ENCODE results near the gene RIC8B.
"Not testable (repeated sequence)": the region's sequence is repeated elsewhere in the genome, so short reads cannot be mapped to it uniquely, and the experiment has no call there.

RIC8B gene

DNA sequence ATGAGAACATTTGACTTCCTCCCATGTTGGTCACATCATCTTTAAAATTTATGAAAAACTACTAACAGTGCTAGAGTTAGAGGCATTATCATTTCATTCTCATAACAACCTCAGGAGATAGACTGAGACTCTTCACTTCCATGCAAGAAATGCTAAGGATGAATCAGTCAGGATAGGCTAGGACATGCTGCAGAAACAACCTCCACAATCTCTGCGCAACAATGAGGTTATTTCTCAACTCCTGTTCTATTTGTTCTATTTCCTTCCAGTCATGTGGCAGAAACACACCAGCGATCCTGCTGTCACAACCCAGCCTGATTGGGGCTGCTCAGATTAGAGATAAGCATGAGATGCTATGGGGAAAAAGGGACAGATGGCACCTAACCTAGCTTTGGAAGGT lies 132.2 kb downstream of the RIC8B start:
- DNase-seq, result no peak

GRCh38 chr12:106907411-106907810 lies 132.9 kb downstream of the RIC8B start:
- no peak for DNase-seq

- no peak for DNase-seq
Observed at GRCh38 chr12:106907846-106908245, 133.4 kb downstream of the RIC8B start.

DNA sequence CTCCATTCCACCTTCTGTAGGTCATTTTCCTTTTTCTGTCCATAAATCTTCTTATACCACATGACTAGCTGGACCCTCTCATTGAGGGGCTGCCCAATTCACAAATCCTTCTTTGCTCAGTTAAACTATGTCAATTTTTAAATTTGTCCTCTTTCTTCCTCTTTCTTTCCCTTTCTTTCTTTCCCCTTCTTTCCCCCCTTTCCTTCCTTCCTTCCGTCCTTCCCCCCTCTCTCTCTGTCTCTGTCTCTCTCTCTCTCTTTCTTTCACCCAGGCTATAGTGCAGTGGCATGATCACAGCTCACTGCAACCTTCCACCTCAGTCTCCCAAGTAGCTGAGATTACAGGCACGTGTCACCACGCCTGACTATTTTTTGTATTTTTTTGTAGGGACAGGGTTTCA lies 134.1 kb downstream of the RIC8B start:
- no peak for DNase-seq

- no peak for DNase-seq
Observed at GRCh38 chr12:106910202-106910601, 135.7 kb downstream of the RIC8B start.

DNA sequence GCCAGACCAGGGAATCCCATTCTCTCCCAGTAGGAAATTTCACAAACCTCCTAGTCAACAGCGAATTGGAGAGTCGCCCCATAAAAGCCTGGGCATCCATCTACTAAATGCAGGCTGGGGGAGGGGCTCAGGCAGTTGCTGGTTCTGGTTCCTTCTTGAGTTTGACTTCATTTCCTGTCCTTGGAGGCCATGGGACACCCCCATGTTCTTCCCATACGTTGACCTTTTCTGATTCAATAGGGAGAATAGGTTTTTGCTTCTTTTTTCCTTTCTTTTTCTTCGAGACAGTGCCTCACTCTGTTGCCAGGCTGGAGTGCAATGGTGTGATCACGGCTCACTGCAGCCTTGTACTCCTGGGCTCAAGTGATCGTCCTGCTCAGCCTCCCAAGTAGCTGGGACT lies 137.1 kb downstream of the RIC8B start:
- DNase-seq, result no peak

GRCh38 chr12:106913456-106913855 lies 139.0 kb downstream of the RIC8B start:
- DNase-seq, result no peak

DNA sequence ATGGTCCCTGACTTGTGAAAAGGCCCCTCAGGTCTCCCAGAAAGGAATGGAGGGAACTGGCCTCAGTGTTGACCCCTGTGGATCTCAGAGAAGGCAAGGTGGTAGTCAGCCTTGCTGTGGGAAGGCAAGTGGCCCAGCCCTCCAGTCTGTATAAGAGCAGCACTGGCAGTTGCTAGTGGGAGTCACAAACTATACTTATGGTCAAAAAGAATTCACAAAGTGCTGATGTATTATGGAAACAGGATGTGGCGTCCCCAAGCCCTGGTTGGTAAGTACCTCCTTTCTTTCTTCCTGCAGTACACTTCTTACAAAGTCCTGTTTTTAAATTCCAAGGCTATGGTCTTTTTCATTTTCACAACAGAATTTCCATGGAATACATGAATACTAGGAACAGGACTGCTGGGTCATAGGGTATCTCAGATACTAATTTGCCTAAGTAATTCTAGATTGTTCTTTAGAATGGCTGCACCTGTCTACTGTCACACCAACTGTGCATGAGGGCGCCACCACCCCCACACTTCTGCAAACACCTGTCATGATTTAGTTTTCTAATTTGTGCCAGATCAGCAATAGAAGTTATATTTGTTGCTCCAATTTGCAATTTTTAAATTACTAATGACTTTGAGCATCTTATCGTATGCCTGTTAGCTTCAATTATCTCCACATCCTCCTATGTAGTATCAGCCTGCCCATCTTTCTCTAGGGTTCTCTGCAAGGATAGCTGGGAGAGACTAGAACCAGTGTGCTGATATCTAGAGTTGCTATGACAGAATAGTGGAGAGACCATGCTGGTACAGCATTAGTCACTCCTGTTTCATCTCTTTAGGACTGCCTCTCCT lies 140.5 kb downstream of the RIC8B start:
- no peak for DNase-seq

DNA sequence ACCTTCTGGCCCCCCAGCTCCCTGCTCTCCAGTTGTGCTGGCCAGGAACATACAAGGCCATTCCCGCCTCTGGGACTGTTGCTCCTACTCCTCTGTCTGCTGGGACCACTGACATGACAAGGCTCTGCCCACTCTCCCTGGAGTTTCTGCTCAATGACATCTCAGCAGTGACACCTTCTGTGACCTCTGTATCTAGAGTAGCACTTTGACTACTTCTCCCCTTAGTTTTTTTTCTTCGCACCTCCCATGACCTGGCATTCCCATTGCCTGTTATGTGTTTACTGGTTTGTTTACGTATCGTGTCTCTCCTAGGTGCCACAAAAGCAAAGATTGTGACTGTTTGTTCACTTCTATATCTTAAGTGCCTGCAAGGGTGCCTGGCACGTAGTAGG lies 141.1 kb downstream of the RIC8B start:
- no peak for DNase-seq

DNA sequence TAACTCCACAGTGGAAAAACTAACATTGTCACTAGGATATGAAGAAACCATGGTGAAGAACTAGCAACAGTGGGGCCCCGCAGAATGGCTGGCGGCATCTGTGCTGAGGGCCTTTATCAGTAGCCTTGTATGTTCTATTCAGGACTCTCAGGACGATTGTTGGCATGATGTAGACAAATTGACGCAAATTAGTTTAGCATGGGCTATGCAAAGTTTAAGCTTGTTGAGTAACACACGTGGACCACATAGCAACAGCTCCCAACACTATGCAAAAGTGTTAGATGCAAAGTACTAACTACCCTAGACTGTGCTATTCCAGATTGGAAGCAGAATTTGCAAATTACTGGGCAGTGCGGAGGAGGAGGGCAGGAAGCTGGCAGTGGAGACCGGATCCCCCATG lies 143.0 kb downstream of the RIC8B start:
- no peak for DNase-seq

- peak in 1 of 2 donors; percentile 15 for DNase-seq
Observed at GRCh38 chr12:106918746-106919145, 144.3 kb downstream of the RIC8B start.

DNA sequence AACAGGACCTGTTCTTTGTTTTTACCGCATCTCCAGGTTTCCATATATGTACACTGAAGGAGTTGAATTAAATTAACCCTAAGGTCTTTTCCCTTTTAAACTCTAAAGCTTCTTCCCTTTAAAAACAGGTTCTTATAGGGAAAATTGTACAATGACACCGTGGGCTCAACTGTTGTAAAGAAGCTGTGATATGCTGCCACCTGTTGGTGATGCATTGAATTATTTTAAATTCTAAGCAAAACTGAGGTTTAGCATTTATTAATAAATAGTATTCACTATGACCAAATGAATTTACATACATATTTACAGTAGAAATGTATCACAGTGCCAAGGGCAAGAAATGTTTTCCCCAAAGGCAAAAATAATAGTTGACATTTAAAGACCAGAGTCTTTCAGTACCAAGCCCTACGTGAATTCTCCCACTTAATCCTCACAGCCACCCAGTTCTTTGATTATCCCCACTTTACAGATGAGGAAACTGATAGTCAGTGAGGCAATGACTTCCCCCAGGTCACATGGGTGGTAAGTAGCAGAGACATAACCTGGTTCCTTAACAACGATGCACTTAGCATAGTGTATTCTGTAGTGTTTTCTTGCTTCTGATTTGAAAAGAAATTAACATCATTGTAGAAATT lies 145.5 kb downstream of the RIC8B start:
- peak in 1 of 2 donors; percentile 49 for DNase-seq

GRCh38 chr12:106921976-106922375 lies 147.5 kb downstream of the RIC8B start:
- not testable (repeated sequence) for DNase-seq

GRCh38 chr12:106923594-106923993 lies 149.1 kb downstream of the RIC8B start:
- not testable (repeated sequence) for DNase-seq

- no peak for DNase-seq
Observed at GRCh38 chr12:106924268-106924861, 149.9 kb downstream of the RIC8B start.

- DNase-seq, result no peak
Observed at GRCh38 chr12:106926657-106927056, 152.2 kb downstream of the RIC8B start.

DNA sequence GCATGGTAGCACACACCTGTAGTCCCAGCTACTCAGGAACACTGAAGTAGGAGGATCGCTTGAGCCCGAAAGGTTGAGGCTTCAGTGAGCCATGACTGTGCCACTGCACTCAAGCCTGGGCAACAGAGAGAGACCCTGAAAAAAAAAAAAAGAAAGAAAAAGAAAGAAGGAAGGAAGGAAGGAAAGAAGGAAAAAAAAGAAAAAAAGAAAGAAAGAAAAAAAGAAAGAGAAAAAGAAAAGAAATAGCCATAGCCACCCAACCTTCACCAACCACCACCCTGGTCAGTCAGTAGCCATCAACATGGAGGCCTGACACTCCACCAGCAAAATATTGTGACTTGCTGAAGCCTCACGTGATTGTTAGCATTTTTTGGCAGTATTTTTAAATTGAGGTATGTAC lies 159.8 kb downstream of the RIC8B start:
- DNase-seq, result no peak

All from hippocampal formation (tissue), 2 donors.